K562 treated with DMSO at 1 percent for 48 hours (cell line): ENCODE data around the gene MFSD11. TPM values are rescaled to one million over a fixed set of nuclear protein-coding genes. Genes with fewer than 3 reads are reported as not detected.

ENCODE experiments used
- total RNA-seq: library from RNA; unstranded; fragments of 300-600 nt; gene quantifications from 2 replicates; pipeline ENCODE4 v1.2.3, GENCODE V29; 2022; ENCODE audit warnings: low replicate concordance; ENCODE audit errors: extremely low read depth

MFSD11 gene
- total RNA-seq = not detected in 2 replicates

DNA sequence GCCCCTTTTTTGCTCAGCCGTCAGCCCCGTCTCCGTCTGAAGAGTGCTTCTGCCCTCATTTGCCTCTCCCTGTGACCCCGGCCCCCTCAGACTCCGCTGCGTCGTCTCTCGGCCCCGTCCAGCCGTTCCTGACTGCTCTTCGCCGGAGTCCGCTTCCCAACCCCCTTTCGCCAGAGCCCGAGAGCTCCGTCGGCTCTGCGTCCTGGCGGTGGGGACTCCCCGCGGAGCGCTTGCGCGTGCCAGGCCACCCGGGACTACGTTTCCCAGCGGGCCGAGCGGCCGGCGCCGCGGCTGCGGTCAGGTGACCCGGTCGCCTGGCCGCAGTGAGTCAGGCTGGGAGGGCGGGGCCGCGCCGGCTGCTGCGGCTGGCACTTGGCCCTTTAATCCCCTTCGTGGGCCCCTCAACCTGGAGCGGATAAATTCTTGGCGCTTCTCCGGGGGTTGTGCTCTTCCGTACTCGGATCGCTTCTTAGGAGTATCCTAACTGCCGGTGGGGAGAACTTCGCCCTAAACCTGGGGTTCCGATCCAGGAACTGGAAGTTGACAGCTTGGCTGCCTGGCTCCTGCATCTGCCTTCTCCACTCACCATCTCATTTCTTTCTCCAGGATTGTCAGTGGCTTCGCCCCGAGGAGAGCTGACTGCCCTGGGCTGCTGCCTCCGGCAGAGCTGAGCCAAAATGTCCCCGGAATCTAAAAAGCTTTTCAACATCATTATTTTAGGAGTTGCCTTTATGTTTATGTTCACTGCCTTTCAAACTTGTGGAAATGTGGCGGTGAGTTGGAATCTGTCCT is at the start of gene MFSD11:
TSS of gene MFSD11 (plus strand) at position 444 of the 792 bp plus-strand sequence. CDS start at position 678, 234 bp downstream.

DNA sequence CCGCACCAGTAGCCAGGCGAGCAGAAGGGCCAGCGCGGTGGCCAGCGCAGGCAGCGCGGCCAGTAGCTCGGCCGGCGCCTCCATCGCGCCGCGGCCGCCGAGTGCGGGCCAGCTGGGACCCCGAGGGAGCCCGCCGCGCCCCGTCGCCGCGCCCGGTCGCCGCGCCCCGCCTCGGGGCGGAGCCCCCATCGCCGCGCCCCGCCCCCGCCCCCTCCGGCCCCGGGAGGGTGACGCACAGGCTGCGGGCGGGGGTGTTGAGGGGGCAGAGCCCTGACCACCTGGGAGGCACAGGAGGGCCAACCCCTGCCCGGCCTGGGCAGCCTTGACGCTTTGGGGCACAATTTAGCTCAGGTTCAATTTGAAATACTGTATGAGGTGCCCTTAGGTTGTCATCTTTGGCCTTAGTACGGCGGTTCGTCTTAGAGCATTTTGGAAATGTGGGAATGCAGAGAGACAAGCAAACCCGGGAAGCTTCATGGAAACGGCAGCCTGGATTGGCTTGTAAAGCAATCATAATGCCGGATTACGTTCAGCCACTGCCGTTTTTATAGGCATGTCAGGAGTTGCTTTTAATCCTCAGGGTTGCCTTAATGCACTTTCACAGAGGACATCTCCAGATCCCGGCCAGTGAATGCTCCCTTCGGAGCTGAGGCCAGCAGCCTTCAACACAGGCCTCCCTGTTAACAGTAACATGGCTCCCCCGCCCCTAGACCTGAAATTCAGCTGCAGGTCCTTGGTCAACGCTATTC is 26.9 kb upstream of the MFSD11 start, which contains the start of gene MXRA7:
TSS of gene MXRA7 (minus strand) at position 103 of the 749 bp plus-strand sequence. CDS start at position 84, 19 bp downstream.

DNA sequence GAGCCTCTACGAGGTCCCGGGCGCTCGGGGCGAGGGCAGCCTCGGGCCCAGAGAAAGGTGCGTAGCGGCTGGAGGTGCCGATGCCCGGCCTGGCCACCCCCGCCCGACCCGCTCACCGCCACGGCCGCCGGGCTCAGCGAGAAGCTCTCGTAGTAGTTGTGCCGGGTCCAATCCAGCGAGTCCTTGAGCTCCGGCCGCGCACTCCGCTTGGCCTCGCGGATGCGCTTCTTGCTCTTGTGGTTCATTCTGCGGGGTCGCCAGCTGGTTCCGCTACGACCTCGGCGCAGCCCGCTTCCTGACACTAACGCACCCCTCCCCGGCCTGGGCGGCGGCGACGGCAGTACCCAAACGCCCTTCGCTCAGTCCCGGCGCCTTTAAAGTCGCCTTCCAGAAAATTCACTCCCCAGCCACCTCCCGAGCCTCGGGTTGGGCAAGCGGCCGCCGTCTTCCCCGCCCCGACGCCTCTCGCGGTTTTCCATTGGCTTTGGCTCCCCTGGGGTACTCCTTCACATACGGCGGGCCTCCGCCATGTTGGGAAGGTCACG is 11.6 kb upstream of the MFSD11 start, which contains the start of gene JMJD6:
TSS of gene JMJD6 (minus strand) at position 376 of the 545 bp plus-strand sequence. CDS start at position 245, 131 bp downstream.

DNA sequence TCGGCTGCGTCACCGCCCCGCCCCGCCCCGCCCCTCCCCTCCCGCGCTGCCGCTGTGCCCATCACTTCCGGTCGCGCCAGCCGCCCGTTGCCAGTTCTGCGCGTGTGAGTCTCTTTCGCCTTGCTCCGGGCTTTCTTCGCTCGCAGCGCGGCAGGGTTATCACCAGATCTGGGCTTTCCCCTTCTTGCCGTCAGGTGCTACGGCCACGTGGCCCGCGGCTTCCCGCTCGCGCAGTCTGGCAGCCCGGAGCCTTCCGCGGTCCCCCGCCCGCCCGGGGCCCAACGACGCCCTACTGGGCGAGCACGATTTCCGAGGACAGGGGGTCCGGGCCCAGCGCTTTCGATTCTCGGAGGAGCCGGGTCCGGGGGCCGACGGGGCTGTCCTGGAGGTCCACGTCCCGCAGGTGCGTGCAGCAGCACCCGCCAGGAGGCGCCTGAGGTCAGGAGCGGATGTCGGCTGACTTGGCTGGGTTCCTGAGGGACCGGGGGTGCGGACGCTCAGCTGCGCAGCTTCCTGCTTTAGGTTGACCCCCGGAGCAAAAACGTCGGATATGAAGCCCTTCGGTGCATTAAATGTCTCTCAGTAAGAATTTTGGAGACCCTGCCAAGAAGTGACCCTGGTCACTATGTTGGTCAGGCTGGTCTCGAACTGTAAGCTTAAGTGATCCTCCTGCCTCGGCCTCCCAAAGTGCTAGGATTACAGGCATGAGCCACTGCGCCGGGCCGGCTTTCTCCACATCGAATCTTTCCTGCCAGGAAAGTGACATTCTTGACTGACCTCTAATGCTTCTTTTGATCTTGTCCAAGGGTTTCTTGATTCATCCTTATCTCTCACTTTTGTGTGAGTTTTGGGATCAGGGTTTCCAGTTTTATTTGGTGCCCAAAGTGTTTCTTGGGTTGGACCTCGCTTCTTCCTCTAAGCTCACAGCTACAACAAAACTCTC is 10.9 kb upstream of the MFSD11 start, which contains the start of gene METTL23:
TSS of gene METTL23 (plus strand) at position 64 of the 943 bp plus-strand sequence. CDS start 2,872 bp downstream, outside the sequence.

DNA sequence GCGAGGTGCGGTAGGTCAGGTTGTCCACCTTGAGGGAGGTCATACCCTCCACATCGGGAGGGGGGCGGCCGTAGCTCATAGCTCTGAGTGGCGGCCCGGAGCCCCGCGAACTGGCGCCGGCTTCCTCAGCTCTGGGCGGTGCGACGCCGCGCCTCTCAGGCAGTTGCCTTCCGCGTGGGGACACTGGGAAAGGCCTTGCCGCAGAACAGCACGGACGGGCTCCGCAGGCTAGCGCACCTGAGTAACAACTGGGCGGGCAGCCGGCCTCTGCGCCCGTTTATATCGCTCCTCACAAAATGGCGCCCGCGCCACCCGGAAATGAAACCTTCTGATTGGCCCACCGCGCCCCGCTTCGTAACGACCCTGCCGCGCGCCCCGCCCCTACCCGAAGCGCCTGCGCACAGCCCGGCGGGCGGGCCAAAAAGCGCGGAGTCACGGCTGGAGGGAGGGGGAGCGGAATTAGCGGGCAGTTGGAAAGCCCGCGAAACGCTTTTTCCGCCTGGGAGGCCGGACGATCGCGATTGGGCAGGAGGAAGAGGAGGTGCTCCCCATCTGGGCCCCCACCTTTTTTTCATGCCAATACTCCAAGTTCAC is 740 bp upstream of the MFSD11 start, which contains the start of gene SRSF2:
TSS of gene SRSF2 (minus strand) at position 250 of the 594 bp plus-strand sequence. CDS start at position 79, 171 bp downstream.

Other genes with a start within 250 kb of the MFSD11 start
- not detected in 2 replicates for gene RHBDF2, start 236.7 kb upstream of the MFSD11 start, total RNA-seq
- not detected in 2 replicates for gene CYGB, start 200.4 kb upstream of the MFSD11 start, total RNA-seq
- not detected in 2 replicates for gene PRCD, start 198.1 kb upstream of the MFSD11 start, total RNA-seq
- gene ST6GALNAC2, start 152.3 kb upstream of the MFSD11 start, total RNA-seq = not detected in 2 replicates
- gene ST6GALNAC1, start 94.4 kb upstream of the MFSD11 start, total RNA-seq = not detected in 2 replicates
- gene MXRA7, start 27.2 kb upstream of the MFSD11 start, total RNA-seq = not detected in 2 replicates
- not detected in 2 replicates for gene JMJD6, start 11.5 kb upstream of the MFSD11 start, total RNA-seq
- gene METTL23, start 11.3 kb upstream of the MFSD11 start, total RNA-seq = not detected in 2 replicates
- gene SRSF2, start 788 bp upstream of the MFSD11 start, total RNA-seq = 1,547 TPM in 1 of 2 replicates, not detected in the other
- not detected in 2 replicates for gene MGAT5B, start 130.3 kb downstream of the MFSD11 start, total RNA-seq